ENCODE measurements around the gene FHIT.
"Not testable (repeated sequence)": the region's sequence is repeated elsewhere in the genome, so short reads cannot be mapped to it uniquely, and the experiment has no call there.

FHIT gene

DNA sequence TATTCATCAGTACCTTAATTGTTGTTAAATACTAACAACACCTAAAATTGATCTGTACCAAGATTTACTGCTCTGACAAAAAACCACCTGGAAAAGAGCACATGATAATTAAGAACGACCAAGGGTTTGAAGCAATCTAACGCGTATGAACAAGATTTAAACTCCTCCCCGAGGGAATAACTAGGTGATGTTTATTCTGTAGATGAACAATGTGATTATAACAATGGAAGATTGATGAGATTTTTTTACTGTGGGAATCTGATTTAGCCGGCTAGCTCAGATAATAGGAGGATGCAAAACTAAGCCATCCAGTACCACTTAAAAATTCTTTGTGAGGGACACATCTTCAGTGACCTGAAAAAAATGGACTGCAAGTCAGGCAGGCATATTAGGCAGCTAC, 222.1 kb downstream of the FHIT start:
- no peak overlapping the region for H3K4me3 ChIP-seq (ENCODE audit: insufficient read depth, low read depth, low read length, poor library complexity, severe bottlenecking)
- H3K9me3 ChIP-seq (ENCODE audit: control insufficient read depth, low read length): no peaks in the 10 kb centered on the region

DNA sequence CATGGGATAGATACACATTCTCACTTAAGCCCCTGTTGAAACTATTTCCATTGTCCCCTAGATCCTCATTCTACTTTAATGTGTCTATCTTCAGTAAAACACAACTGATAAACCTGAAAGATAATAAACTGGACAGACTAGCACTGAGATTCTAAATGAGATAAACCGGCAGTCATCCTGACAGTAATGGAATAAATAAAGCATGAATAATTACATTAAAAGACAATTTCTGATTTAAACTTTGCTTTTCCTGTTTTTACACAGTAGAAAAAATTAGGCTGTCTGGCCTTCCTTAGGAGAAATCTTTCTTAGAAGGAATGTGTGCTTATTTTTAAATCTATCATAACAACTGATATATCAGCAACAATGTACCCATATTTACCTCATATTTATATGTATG, 232.4 kb downstream of the FHIT start:
- Histone ChIP-seq H3K4me3 (ENCODE audit: insufficient read depth, low read depth, low read length, poor library complexity, severe bottlenecking) (no peak overlapping the region), H3K27ac (ENCODE audit: insufficient read depth, low read length, poor library complexity, severe bottlenecking) (no peak overlapping the region), H3K27me3 (replicated peaks; ENCODE audit: control insufficient read depth, insufficient read depth, low read length, poor library complexity, severe bottlenecking) (no peaks in the 10 kb centered on the region), H3K9me3 (ENCODE audit: control insufficient read depth, low read length) (no peaks in the 10 kb centered on the region), H3K36me3 (ENCODE audit: control insufficient read depth, insufficient read depth, low read length) (no peaks in the 10 kb centered on the region), H3K4me1 (ENCODE audit: control insufficient read depth, insufficient read depth, low read length, poor library complexity, severe bottlenecking) (no peaks in the 10 kb centered on the region)
- DNase-seq: no peak

More for the DNA sequence above, 222.1 kb downstream of the FHIT start:
- DNase-seq: no peak
- no peaks in the 10 kb centered on the region for H3K4me1 ChIP-seq (ENCODE audit: control insufficient read depth, insufficient read depth, low read length, poor library complexity, severe bottlenecking)
- no peak overlapping the region for H3K27ac ChIP-seq (ENCODE audit: insufficient read depth, low read length, poor library complexity, severe bottlenecking)
- H3K36me3 ChIP-seq (ENCODE audit: control insufficient read depth, insufficient read depth, low read length): no peaks in the 10 kb centered on the region
- H3K27me3 ChIP-seq (replicated peaks; ENCODE audit: control insufficient read depth, insufficient read depth, low read length, poor library complexity, severe bottlenecking): no peaks in the 10 kb centered on the region

DNA sequence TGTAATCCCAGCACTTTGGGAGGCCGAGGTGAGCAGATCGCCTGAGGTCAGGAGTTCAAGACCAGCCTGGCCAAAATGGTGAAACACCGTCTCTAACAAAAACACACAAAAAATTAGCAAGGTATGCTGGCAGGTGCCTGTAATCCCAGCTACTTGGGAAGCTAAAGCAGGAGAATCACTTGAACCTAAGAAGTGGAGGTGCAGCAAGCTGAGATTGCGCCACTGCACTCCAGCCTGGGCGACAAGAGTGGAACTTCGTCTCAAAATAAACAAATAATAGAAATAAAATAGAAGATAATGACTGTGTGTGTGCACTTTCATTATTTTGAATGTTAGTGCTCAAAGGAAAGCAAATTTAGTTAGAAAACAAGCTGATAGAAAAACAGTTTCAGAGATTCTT, 234.2 kb downstream of the FHIT start:
- H3K36me3 ChIP-seq (ENCODE audit: control insufficient read depth, insufficient read depth, low read length); H3K9me3 ChIP-seq (ENCODE audit: control insufficient read depth, low read length); H3K27me3 ChIP-seq (replicated peaks; ENCODE audit: control insufficient read depth, insufficient read depth, low read length, poor library complexity, severe bottlenecking); H3K27ac ChIP-seq (ENCODE audit: insufficient read depth, low read length, poor library complexity, severe bottlenecking); H3K4me1 ChIP-seq (ENCODE audit: control insufficient read depth, insufficient read depth, low read length, poor library complexity, severe bottlenecking); H3K4me3 ChIP-seq (ENCODE audit: insufficient read depth, low read depth, low read length, poor library complexity, severe bottlenecking); DNase-seq: not testable (repeated sequence)

DNA sequence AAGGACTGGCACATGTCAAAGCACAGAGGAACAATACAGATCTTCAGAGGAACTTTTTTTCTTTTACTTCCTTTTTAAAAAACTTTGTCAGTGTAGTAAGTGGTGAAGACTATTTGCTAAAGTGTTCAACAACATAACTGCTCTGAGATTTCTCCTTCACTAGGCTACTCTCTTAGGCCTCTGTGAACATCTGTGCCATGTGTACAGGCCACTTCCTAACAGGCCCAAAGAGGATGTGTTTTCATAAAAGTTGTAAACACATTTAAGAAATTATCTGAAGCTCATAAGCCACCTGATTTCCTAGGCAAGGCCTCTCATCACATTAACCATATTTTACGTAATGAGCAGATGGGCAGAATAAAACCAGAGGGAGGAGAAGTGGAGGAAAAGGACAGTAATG, 235.4 kb downstream of the FHIT start:
- no peaks in the 10 kb centered on the region for H3K9me3 ChIP-seq (ENCODE audit: control insufficient read depth, low read length)
- no peaks in the 10 kb centered on the region for H3K4me1 ChIP-seq (ENCODE audit: control insufficient read depth, insufficient read depth, low read length, poor library complexity, severe bottlenecking)
- DNase-seq: no peak
- H3K36me3 ChIP-seq (ENCODE audit: control insufficient read depth, insufficient read depth, low read length): no peaks in the 10 kb centered on the region
- no peak overlapping the region for H3K4me3 ChIP-seq (ENCODE audit: insufficient read depth, low read depth, low read length, poor library complexity, severe bottlenecking)
- H3K27ac ChIP-seq (ENCODE audit: insufficient read depth, low read length, poor library complexity, severe bottlenecking): no peak overlapping the region
- no peaks in the 10 kb centered on the region for H3K27me3 ChIP-seq (replicated peaks; ENCODE audit: control insufficient read depth, insufficient read depth, low read length, poor library complexity, severe bottlenecking)

DNA sequence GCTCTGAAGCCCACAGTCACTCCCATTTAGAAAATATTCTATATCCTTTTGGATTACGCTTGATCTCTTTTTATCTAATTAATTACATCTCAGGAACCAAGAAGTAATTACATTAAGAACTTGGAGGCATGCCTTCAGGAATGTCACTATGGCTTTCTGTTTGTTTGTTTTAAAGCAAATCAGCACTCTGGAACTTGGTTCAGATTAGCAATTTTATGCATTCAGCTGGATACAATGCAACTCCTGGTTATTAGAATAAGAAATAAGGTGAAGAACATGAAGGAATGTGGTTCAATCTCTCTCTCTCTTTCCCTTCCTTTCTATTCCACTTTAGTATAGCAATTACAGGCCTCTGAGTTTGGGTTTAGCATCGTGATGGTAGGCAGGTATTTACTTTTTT, 235.8 kb downstream of the FHIT start:
- no peak for DNase-seq

GRCh38 chr3:61008998-61009380, 242.3 kb downstream of the FHIT start:
- no peaks in the 10 kb centered on the region for H3K4me1 ChIP-seq (ENCODE audit: control insufficient read depth, insufficient read depth, low read length, poor library complexity, severe bottlenecking)
- no peaks in the 10 kb centered on the region for H3K27me3 ChIP-seq (replicated peaks; ENCODE audit: control insufficient read depth, insufficient read depth, low read length, poor library complexity, severe bottlenecking)
- no peaks in the 10 kb centered on the region for H3K36me3 ChIP-seq (ENCODE audit: control insufficient read depth, insufficient read depth, low read length)
- no peak for DNase-seq
- no peaks in the 10 kb centered on the region for H3K9me3 ChIP-seq (ENCODE audit: control insufficient read depth, low read length)
- no peak overlapping the region for H3K4me3 ChIP-seq (ENCODE audit: insufficient read depth, low read depth, low read length, poor library complexity, severe bottlenecking)
- H3K27ac ChIP-seq (ENCODE audit: insufficient read depth, low read length, poor library complexity, severe bottlenecking): no peak overlapping the region

More for the DNA sequence above, 235.8 kb downstream of the FHIT start:
- Histone ChIP-seq H3K36me3 (ENCODE audit: control insufficient read depth, insufficient read depth, low read length) (no peaks in the 10 kb centered on the region), H3K27ac (ENCODE audit: insufficient read depth, low read length, poor library complexity, severe bottlenecking) (no peak overlapping the region), H3K4me3 (ENCODE audit: insufficient read depth, low read depth, low read length, poor library complexity, severe bottlenecking) (no peak overlapping the region), H3K9me3 (ENCODE audit: control insufficient read depth, low read length) (no peaks in the 10 kb centered on the region), H3K27me3 (replicated peaks; ENCODE audit: control insufficient read depth, insufficient read depth, low read length, poor library complexity, severe bottlenecking) (no peaks in the 10 kb centered on the region), H3K4me1 (ENCODE audit: control insufficient read depth, insufficient read depth, low read length, poor library complexity, severe bottlenecking) (no peaks in the 10 kb centered on the region)

DNA sequence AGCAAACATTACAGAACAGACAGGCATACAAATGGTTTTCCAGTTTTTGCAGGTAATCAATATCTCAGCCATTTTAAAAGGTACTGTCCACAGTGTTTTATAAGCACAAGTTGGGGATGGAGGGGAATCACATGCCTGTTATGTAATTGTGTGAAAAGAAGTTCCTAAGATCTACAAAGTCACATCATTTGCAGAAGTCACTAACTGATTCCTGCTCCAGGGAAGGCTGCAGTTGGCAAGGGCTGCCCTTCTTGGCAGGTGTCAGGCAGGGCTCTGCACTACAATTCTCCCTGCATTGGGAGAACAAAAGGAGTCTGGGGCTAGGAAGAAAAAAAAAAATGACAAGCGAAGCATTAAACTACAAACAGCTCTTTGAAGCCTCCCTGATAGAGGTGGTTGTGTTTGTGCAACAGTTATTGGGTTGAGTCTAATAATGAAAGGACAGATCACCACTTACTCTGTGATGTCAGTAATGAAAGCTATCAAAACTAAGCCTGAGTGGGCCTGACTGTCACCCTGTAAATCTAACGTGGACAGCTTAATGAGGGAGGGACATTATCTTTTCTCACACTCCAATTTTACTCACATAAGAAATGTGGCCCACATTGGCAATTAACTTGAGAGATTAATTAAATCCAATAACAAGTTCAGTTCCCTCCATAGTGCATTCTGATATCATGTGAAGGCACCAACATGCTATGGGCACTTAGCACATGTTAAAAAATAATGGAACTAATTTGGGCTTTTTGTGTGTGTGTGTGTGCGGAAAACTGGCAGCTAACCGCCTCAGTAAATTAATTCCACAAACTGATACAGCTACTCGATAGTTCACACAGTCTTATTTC, 242.9 kb downstream of the FHIT start:
- no peaks in the 10 kb centered on the region for H3K36me3 ChIP-seq (ENCODE audit: control insufficient read depth, insufficient read depth, low read length)
- no peak for DNase-seq
- no peaks in the 10 kb centered on the region for H3K9me3 ChIP-seq (ENCODE audit: control insufficient read depth, low read length)
- H3K4me1 ChIP-seq (ENCODE audit: control insufficient read depth, insufficient read depth, low read length, poor library complexity, severe bottlenecking): no peaks in the 10 kb centered on the region
- no peak overlapping the region for H3K4me3 ChIP-seq (ENCODE audit: insufficient read depth, low read depth, low read length, poor library complexity, severe bottlenecking)
- H3K27me3 ChIP-seq (replicated peaks; ENCODE audit: control insufficient read depth, insufficient read depth, low read length, poor library complexity, severe bottlenecking): no peaks in the 10 kb centered on the region
- no peak overlapping the region for H3K27ac ChIP-seq (ENCODE audit: insufficient read depth, low read length, poor library complexity, severe bottlenecking)

DNA sequence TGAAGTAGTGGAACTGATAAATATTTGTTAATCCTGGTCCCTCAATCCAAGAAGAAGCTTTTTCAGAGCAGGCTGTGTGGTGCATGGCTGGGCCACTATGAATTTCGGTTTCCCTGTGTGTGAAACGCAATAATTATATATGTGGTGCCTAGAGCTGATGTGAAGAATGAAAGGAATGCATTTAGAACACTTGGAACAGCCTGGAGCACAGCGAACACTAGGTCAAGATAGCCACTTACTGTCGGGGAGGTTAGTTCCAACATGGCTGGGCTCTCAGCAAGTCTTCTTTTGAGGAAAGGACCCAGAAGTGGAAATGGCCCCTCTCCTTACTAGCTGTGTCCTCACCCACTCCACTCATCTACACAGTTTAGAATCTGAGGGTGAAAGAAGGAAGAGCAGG, 245.7 kb downstream of the FHIT start:
- H3K9me3 ChIP-seq (ENCODE audit: control insufficient read depth, low read length): no peaks in the 10 kb centered on the region
- H3K4me3 ChIP-seq (ENCODE audit: insufficient read depth, low read depth, low read length, poor library complexity, severe bottlenecking): no peak overlapping the region
- no peaks in the 10 kb centered on the region for H3K27me3 ChIP-seq (replicated peaks; ENCODE audit: control insufficient read depth, insufficient read depth, low read length, poor library complexity, severe bottlenecking)
- no peaks in the 10 kb centered on the region for H3K4me1 ChIP-seq (ENCODE audit: control insufficient read depth, insufficient read depth, low read length, poor library complexity, severe bottlenecking)
- no peaks in the 10 kb centered on the region for H3K36me3 ChIP-seq (ENCODE audit: control insufficient read depth, insufficient read depth, low read length)
- H3K27ac ChIP-seq (ENCODE audit: insufficient read depth, low read length, poor library complexity, severe bottlenecking): no peak overlapping the region
- DNase-seq: no peak

DNA sequence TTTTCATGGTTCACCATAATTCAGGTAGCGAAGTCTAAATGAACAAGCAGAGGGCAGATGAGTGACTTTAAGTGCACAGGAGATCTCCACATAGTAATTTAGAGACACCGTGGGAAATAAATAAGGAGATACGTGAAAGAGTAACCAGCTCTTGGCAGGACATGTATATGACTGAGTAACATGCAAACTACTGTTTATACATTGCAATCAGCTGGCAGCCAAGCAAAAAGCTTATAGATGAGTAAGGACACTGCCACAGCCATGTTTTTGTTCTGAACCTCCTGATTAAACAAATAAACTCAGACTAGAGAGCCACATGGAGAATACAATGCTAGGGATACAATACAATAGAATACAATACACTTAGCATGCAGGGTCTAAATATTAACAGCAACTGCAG, 252.4 kb downstream of the FHIT start:
- no peaks in the 10 kb centered on the region for H3K9me3 ChIP-seq (ENCODE audit: control insufficient read depth, low read length)
- no peak for DNase-seq
- no peaks in the 10 kb centered on the region for H3K4me1 ChIP-seq (ENCODE audit: control insufficient read depth, insufficient read depth, low read length, poor library complexity, severe bottlenecking)
- no peaks in the 10 kb centered on the region for H3K27me3 ChIP-seq (replicated peaks; ENCODE audit: control insufficient read depth, insufficient read depth, low read length, poor library complexity, severe bottlenecking)
- no peak overlapping the region for H3K27ac ChIP-seq (ENCODE audit: insufficient read depth, low read length, poor library complexity, severe bottlenecking)
- H3K36me3 ChIP-seq (ENCODE audit: control insufficient read depth, insufficient read depth, low read length): no peaks in the 10 kb centered on the region
- no peak overlapping the region for H3K4me3 ChIP-seq (ENCODE audit: insufficient read depth, low read depth, low read length, poor library complexity, severe bottlenecking)

DNA sequence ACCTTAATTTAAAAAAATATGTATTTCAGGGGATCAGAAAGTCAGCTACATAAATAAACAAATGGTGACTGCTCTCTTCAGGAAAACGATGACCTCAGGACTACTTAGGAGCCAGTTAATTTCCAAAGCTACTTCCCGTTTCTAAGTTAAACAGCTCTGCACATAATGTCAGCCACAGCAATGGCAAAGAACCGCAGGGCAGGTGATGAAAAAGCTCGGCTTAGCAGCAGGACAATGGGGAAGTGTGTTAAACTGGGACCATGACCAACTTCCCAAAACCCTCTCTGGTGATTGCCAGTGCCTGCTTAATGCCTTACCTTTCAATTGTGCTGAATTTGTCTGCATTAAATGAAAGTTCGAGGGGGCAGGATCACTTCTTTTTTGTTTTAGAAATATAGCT, 258.9 kb downstream of the FHIT start:
- Histone ChIP-seq H3K9me3 (ENCODE audit: control insufficient read depth, low read length) (no peaks in the 10 kb centered on the region), H3K27ac (ENCODE audit: insufficient read depth, low read length, poor library complexity, severe bottlenecking) (no peak overlapping the region), H3K27me3 (replicated peaks; ENCODE audit: control insufficient read depth, insufficient read depth, low read length, poor library complexity, severe bottlenecking) (no peaks in the 10 kb centered on the region), H3K4me3 (ENCODE audit: insufficient read depth, low read depth, low read length, poor library complexity, severe bottlenecking) (no peak overlapping the region), H3K36me3 (ENCODE audit: control insufficient read depth, insufficient read depth, low read length) (no peaks in the 10 kb centered on the region), H3K4me1 (ENCODE audit: control insufficient read depth, insufficient read depth, low read length, poor library complexity, severe bottlenecking) (no peaks in the 10 kb centered on the region)
- DNase-seq: no peak
